IMR-90 (cell line): ENCODE results near the gene CACNA1G. TPM values are rescaled to one million over a fixed set of nuclear protein-coding genes. Genes with fewer than 3 reads are reported as not detected.

ENCODE experiments used
- ATAC-seq: fragments of 200-7000 bp; cut with Tn5 transposase; 2 replicates; pipeline ENCODE4 v1.9.1; 2020; ENCODE audit warnings: low read depth, mild to moderate bottlenecking, moderate library complexity
- BruUV-seq: library from RNA; stranded (reverse); fragments of 400-500 nt; replicated peaks from 2 replicates; lab custom pipeline; 2021; lab: Mats Ljungman, UMichigan
- CTCF ChIA-PET: fragments of 300-600 bp; formaldehyde crosslinking; extraction: SDS; loops from one replicate; lab custom pipeline; 2021; ENCODE audit warnings: antibody characterized with exemption; lab: Yijun Ruan, JAX
- POLR2A ChIA-PET: fragments of 300-600 bp; sonication (Branson Sonifier 250); formaldehyde crosslinking; loops from one replicate; lab custom pipeline; 2022; ENCODE audit warnings: antibody characterized with exemption; ENCODE audit not compliant: unreplicated experiment; lab: Charles Lee
- DNase-seq: peaks from one replicate; pipeline ENCODE4 v3.0.0; 2013
- H2AFZ ChIP-seq: replicated peaks from 2 replicates; pipeline ENCODE3; 2013; ENCODE audit warnings: low read length, mild to moderate bottlenecking; ENCODE audit not compliant: poor library complexity
- H2AK5ac ChIP-seq: 2 replicates; pipeline ENCODE4 v1.6.1; 2013; ENCODE audit warnings: low read depth, low read length, inconsistent platforms
- H2AK9ac ChIP-seq: replicated peaks from 2 replicates; pipeline ENCODE3; 2013; ENCODE audit warnings: mild to moderate bottlenecking, low read depth, low read length, moderate library complexity; ENCODE audit not compliant: poor library complexity
- H2BK120ac ChIP-seq: 2 replicates; pipeline ENCODE4 v1.6.1; 2013; ENCODE audit warnings: low read depth, low read length, inconsistent platforms
- H2BK15ac ChIP-seq: 3 replicates; pipeline ENCODE4 v1.6.1; 2013; ENCODE audit warnings: low read depth, low read length, inconsistent platforms
- H2BK20ac ChIP-seq: 2 replicates; pipeline ENCODE4 v1.6.1; 2013; ENCODE audit warnings: low read depth, mild to moderate bottlenecking, inconsistent platforms, low read length, moderate library complexity
- H2BK5ac ChIP-seq: 2 replicates; pipeline ENCODE4 v1.6.1; 2013; ENCODE audit warnings: mild to moderate bottlenecking, low read depth, low read length, inconsistent platforms; ENCODE audit not compliant: poor library complexity, severe bottlenecking
- H3K14ac ChIP-seq: replicated peaks from 2 replicates; pipeline ENCODE4 v1.6.1; 2013; ENCODE audit warnings: low read depth, low read length, inconsistent platforms
- H3K18ac ChIP-seq: 2 replicates; pipeline ENCODE4 v1.6.1; 2013; ENCODE audit warnings: low read depth, low read length, control low read depth
- H3K23ac ChIP-seq: 2 replicates; pipeline ENCODE4 v1.6.1; 2013; ENCODE audit warnings: low read depth, low read length, inconsistent platforms
- H3K27ac ChIP-seq: 2 replicates; pipeline ENCODE4 v1.5.1; 2013; ENCODE audit warnings: mild to moderate bottlenecking, control low read depth, low read length; ENCODE audit not compliant: insufficient read depth
- H3K27me3 ChIP-seq: 2 replicates; pipeline ENCODE4 v1.6.1; 2013; ENCODE audit warnings: low read length; ENCODE audit not compliant: control insufficient read depth, insufficient read depth
- H3K36me3 ChIP-seq: 2 replicates; pipeline ENCODE4 v1.6.1; 2013; ENCODE audit warnings: low read length, mixed read lengths; ENCODE audit not compliant: control insufficient read depth, insufficient read depth
- H3K4ac ChIP-seq: 2 replicates; pipeline ENCODE4 v1.6.1; 2013; ENCODE audit warnings: low read depth, low read length, inconsistent platforms
- H3K4me1 ChIP-seq: 2 replicates; pipeline ENCODE4 v1.6.1; 2013; ENCODE audit warnings: low read length, mixed read lengths; ENCODE audit not compliant: control insufficient read depth, insufficient read depth
- H3K4me2 ChIP-seq: 2 replicates; pipeline ENCODE4 v1.6.1; 2013; ENCODE audit warnings: low read depth, mild to moderate bottlenecking, control low read depth, low read length, moderate library complexity
- H3K4me3 ChIP-seq: 2 replicates; pipeline ENCODE4 v1.5.1; 2013; ENCODE audit warnings: low read depth, mild to moderate bottlenecking, control low read depth, low read length, moderate library complexity; ENCODE audit not compliant: insufficient read depth
- H3K56ac ChIP-seq: 2 replicates; pipeline ENCODE4 v1.6.1; 2013; ENCODE audit warnings: low read length, inconsistent platforms; ENCODE audit not compliant: insufficient read depth; ENCODE audit errors: extremely low read depth
- H3K79me1 ChIP-seq, 2 experiments: 2 replicates each; pipeline ENCODE4 v1.6.1; 2013; ENCODE audit warnings: low read length in 2 of 2, inconsistent platforms in 1 of 2, low read depth in 1 of 2
- H3K9ac ChIP-seq: 2 replicates; pipeline ENCODE4 v1.6.1; 2013; ENCODE audit warnings: low read depth, low read length, control low read depth
- H3K9me1 ChIP-seq: 2 replicates; pipeline ENCODE4 v1.6.1; 2013; ENCODE audit warnings: low read length, inconsistent platforms; ENCODE audit not compliant: insufficient read depth
- H3K9me3 ChIP-seq: 2 replicates; pipeline ENCODE4 v1.6.1; 2013; ENCODE audit warnings: low read length; ENCODE audit not compliant: control insufficient read depth, insufficient read depth
- H4K20me1 ChIP-seq: 2 replicates; pipeline ENCODE4 v1.6.1; 2013; ENCODE audit warnings: low read length, inconsistent platforms; ENCODE audit not compliant: insufficient read depth
- H4K5ac ChIP-seq: 2 replicates; pipeline ENCODE4 v1.6.1; 2013; ENCODE audit warnings: mild to moderate bottlenecking, low read depth, low read length, control low read depth
- H4K8ac ChIP-seq, 2 experiments: 2 replicates each; pipeline ENCODE4 v1.6.1; 2013; ENCODE audit warnings: low read depth in 2 of 2, low read length in 2 of 2, control low read depth in 1 of 2, inconsistent platforms in 1 of 2
- H4K91ac ChIP-seq: 2 replicates; pipeline ENCODE4 v1.6.1; 2013; ENCODE audit warnings: low read depth, low read length, inconsistent platforms; ENCODE audit not compliant: insufficient read depth
- BHLHE40 ChIP-seq: fragments of 150-350 bp; IDR thresholded peaks from 2 replicates; pipeline ENCODE4 v1.6.1; 2016; ENCODE audit warnings: mild to moderate bottlenecking, low read depth, low read length
- CEBPB ChIP-seq: IDR thresholded peaks from 2 replicates; pipeline ENCODE4 v1.6.1; 2012; ENCODE audit warnings: low read depth, low read length, improper control_type of control experiment
- RAD21 ChIP-seq: IDR thresholded peaks from 2 replicates; pipeline ENCODE4 v1.6.1; 2012; ENCODE audit warnings: low read length, improper control_type of control experiment
- RCOR1 ChIP-seq: IDR thresholded peaks from 2 replicates; pipeline ENCODE4 v1.6.1; 2012; ENCODE audit warnings: mild to moderate bottlenecking, low read length, improper control_type of control experiment; ENCODE audit not compliant: insufficient replicate concordance
- USF2 ChIP-seq: fragments of 150-350 bp; IDR thresholded peaks from 2 replicates; pipeline ENCODE4 v1.6.1; 2017; ENCODE audit warnings: mild to moderate bottlenecking, antibody characterized with exemption, low read length, low read depth
- WGBS, 2 experiments: methylation state at CpG; one replicate each; pipeline versions ENCODE4 v1.1.5 to v1.1.7; 2013; ENCODE audit warnings: missing lambda C conversion rate in 2 of 2; ENCODE audit not compliant: insufficient read length in 1 of 2; ENCODE audit errors: extremely low coverage in 2 of 2; 5-methylcytosine and 5-hydroxymethylcytosine counted together
- dilution Hi-C: fragments of 300-500 bp; cut with HindIII; formaldehyde crosslinking; loops from one replicate; pipeline ENCODE4 v1.14.3; 2018; ENCODE audit warnings: low sequenced_read_pairs; ENCODE audit not compliant: unreplicated experiment
- in situ Hi-C: fragments of 300-500 bp; cut with MboI; formaldehyde crosslinking; loops from 3 replicates; pipeline ENCODE4 v1.14.3; 2019; ENCODE audit warnings: low sequenced_read_pairs, inconsistent platforms, mixed read lengths
- intact Hi-C: fragments of 100-400 bp; cut with micrococcal nuclease; formaldehyde crosslinking; loops from 2 replicates; pipeline ENCODE4 v1.10.0; 2022
- polyA plus RNA-seq, 3 experiments: library from polyadenylated mRNA; depleted of rRNA; stranded (reverse); fragments of >200 nt; gene quantifications; 2 replicates each; pipeline ENCODE4 v1.2.3, GENCODE V29; 2012; ENCODE audit warnings: low replicate concordance in 1 of 3
- total RNA-seq: library from RNA; depleted of rRNA; stranded (reverse); fragments of >200 nt; gene quantifications from 2 replicates; pipeline ENCODE4 v1.2.3, GENCODE V29; 2012

Gene CACNA1G
- total and polyA plus RNA-seq, 2 of the 4 experiments (the other 2 are of a cell fraction), result under 0.01 to 0.03 TPM

- intact Hi-C loops, result no loop called here
- H3K79me1 ChIP-seq, result no peaks in the 10 kb centered on the region
- ATAC-seq (peak; percentile 28; the same call in 1 of the 2 replicates), DNase-seq (no peak)
- H3K36me3 ChIP-seq, result no peaks in the 10 kb centered on the region
- in situ Hi-C loops, result no loop called here
- no peak overlapping the region for H3K23ac ChIP-seq
- no peak overlapping the region for H3K14ac ChIP-seq
- no peak overlapping the region for H2AK5ac ChIP-seq
- H3K4me1 ChIP-seq, result peaks cover 2% of the 10 kb centered on the region
- H2BK20ac ChIP-seq, result no peak overlapping the region
- H3K9ac ChIP-seq, result no peak overlapping the region
- TF ChIP-seq RCOR1 (no peak), RAD21 (no peak), BHLHE40 (no peak), CEBPB (no peak), USF2 (no peak)
- H2AK9ac ChIP-seq, result peak overlapping the region; percentile 79
- 0 out of 2 replicates have a peak overlapping the region, but pooled peaks have one; percentile 4 for H3K4ac ChIP-seq
- dilution Hi-C loops, result no loop called here
- H4K8ac ChIP-seq, result peak overlapping the region in 1 of 2 experiments; percentile 29; a peak in 1 of 4 replicates
- no peak overlapping the region for H4K5ac ChIP-seq
- no peak overlapping the region for H3K4me3 ChIP-seq
- no peak overlapping the region for H3K56ac ChIP-seq
- H3K9me3 ChIP-seq, result no peaks in the 10 kb centered on the region
- H4K91ac ChIP-seq, result no peak overlapping the region
- no peak overlapping the region for H3K4me2 ChIP-seq
- BruUV-seq, result no TSS peak
- WGBS, 2 experiments, result 76% methylated on average over 3 of the region's 11 CpGs; no CpG with 5 or more reads in 1 of the 2 experiments
- 0 out of 2 replicates have a peak overlapping the region, but pooled peaks have one; percentile 16 for H2BK120ac ChIP-seq
- no peaks in the 10 kb centered on the region for H4K20me1 ChIP-seq
- H2AFZ ChIP-seq, result peak overlapping the region; percentile 59
- H3K9me1 ChIP-seq, result peaks cover 6% of the 10 kb centered on the region; the same call in 1 of the 2 replicates
- ChIA-PET CTCF (no interaction called here), POLR2A (no interaction called here)
- no peak overlapping the region for H2BK15ac ChIP-seq
- no peak overlapping the region for H3K18ac ChIP-seq
- no peak overlapping the region for H2BK5ac ChIP-seq
- H3K27ac ChIP-seq, result no peak overlapping the region
- no peaks in the 10 kb centered on the region; the same call in 1 of the 2 replicates for H3K27me3 ChIP-seq
Measured at GRCh38 chr17:50618941-50619340, 58.4 kb downstream of the CACNA1G start.
